Mesothelial cell of epicardium (in vitro differentiated cells): ENCODE measurements around the gene ZFYVE28. TPM values are rescaled to one million over a fixed set of nuclear protein-coding genes. Genes with fewer than 3 reads are reported as not detected.

Experiments used
- DNase-seq, 2 experiments: peaks; one replicate each; pipeline ENCODE4 v3.0.0; 2021; ENCODE audit warnings: low spot score in 2 of 2; ENCODE audit not compliant: unreplicated experiment in 2 of 2
- H3K27ac Mint-ChIP-seq: 2 replicates; pipeline ENCODE4 v1.8.0; 2021; ENCODE audit warnings: mixed read lengths
- H3K27me3 Mint-ChIP-seq: 2 replicates; pipeline ENCODE4 v1.8.0; 2021; ENCODE audit warnings: low read depth, mixed read lengths
- H3K36me3 Mint-ChIP-seq: 2 replicates; pipeline ENCODE4 v1.8.0; 2021; ENCODE audit warnings: mixed read lengths
- H3K4me1 Mint-ChIP-seq: 2 replicates; pipeline ENCODE4 v1.8.0; 2021; ENCODE audit warnings: mixed read lengths
- H3K4me3 Mint-ChIP-seq: 2 replicates; pipeline ENCODE4 v1.8.0; 2021; ENCODE audit warnings: mild to moderate bottlenecking, moderate library complexity, mixed read lengths
- H3K9me3 Mint-ChIP-seq: 2 replicates; pipeline ENCODE4 v1.8.0; 2021; ENCODE audit warnings: mixed read lengths
- total RNA-seq: library from RNA; stranded (reverse); gene quantifications from 3 replicates; pipeline ENCODE4 v1.2.1, GENCODE V29; 2021
- TF ChIP-seq, protein P1 (sequence below): fragments of 200-600 bp; sonication (generic); IDR thresholded peaks from one replicate; pipeline ENCODE4 v1.5.0; 2021; ENCODE audit warnings: antibody characterized with exemption; ENCODE audit not compliant: unreplicated experiment

ZFYVE28 gene
- total RNA-seq, 1 donor from 2014 or later, result 0.51 TPM

- Mint-ChIP-seq H3K4me3 (no peak overlapping the region), H3K27me3 (peaks cover 35% of the 10 kb centered on the region), H3K4me1 (peaks cover 3% of the 10 kb centered on the region), H3K9me3 (no peaks in the 10 kb centered on the region), H3K36me3 (no peaks in the 10 kb centered on the region), H3K27ac (no peak overlapping the region)
- DNase-seq, result no peak
- TF ChIP-seq, protein P1, sequence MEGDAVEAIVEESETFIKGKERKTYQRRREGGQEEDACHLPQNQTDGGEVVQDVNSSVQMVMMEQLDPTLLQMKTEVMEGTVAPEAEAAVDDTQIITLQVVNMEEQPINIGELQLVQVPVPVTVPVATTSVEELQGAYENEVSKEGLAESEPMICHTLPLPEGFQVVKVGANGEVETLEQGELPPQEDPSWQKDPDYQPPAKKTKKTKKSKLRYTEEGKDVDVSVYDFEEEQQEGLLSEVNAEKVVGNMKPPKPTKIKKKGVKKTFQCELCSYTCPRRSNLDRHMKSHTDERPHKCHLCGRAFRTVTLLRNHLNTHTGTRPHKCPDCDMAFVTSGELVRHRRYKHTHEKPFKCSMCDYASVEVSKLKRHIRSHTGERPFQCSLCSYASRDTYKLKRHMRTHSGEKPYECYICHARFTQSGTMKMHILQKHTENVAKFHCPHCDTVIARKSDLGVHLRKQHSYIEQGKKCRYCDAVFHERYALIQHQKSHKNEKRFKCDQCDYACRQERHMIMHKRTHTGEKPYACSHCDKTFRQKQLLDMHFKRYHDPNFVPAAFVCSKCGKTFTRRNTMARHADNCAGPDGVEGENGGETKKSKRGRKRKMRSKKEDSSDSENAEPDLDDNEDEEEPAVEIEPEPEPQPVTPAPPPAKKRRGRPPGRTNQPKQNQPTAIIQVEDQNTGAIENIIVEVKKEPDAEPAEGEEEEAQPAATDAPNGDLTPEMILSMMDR, result no peak
Observed at GRCh38 chr4:2407991-2408342, 10.5 kb downstream of the ZFYVE28 start.

- no peak overlapping the region for H3K27ac Mint-ChIP-seq
- no peak overlapping the region for H3K4me3 Mint-ChIP-seq
- H3K36me3 Mint-ChIP-seq, result no peaks in the 10 kb centered on the region
- H3K9me3 Mint-ChIP-seq, result no peaks in the 10 kb centered on the region
- H3K27me3 Mint-ChIP-seq, result peaks cover 27% of the 10 kb centered on the region
- no peak for DNase-seq
- TF ChIP-seq, protein P1, result no peak
- H3K4me1 Mint-ChIP-seq, result peaks cover 8% of the 10 kb centered on the region
Observed at GRCh38 chr4:2406920-2407319, 11.5 kb downstream of the ZFYVE28 start.

DNA sequence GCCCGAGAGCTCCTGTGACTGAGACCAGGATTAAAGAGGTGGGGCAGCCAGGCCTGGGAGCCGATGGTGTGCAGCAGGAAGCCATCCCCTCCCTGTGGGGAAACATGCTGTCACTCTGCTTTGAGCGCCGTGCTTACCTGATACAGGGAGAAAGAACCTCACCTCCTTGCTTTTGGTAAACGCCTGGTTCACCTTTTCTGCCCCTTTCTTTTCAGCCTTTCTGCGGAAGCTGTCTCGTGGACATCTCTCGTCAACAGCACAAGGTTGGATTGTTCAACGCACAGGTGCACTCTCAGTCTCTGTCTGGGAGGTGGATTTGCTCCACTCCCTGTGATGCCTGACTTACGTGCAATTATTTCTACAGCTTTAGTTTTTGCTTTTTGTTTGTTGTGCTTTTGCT, 12.0 kb downstream of the ZFYVE28 start:
- Mint-ChIP-seq H3K27ac (no peak overlapping the region), H3K4me1 (peaks cover 11% of the 10 kb centered on the region), H3K27me3 (peaks cover 24% of the 10 kb centered on the region), H3K9me3 (no peaks in the 10 kb centered on the region), H3K4me3 (no peak overlapping the region), H3K36me3 (no peaks in the 10 kb centered on the region)
- no peak for DNase-seq
- TF ChIP-seq, protein P1, result no peak

GRCh38 chr4:2402941-2403340, 15.5 kb downstream of the ZFYVE28 start:
- Mint-ChIP-seq H3K36me3 (no peaks in the 10 kb centered on the region), H3K9me3 (no peaks in the 10 kb centered on the region), H3K4me1 (peaks cover 11% of the 10 kb centered on the region), H3K4me3 (no peak overlapping the region), H3K27me3 (peaks cover 18% of the 10 kb centered on the region), H3K27ac (no peak overlapping the region)
- DNase-seq, result no peak
- TF ChIP-seq, protein P1, result no peak

DNA sequence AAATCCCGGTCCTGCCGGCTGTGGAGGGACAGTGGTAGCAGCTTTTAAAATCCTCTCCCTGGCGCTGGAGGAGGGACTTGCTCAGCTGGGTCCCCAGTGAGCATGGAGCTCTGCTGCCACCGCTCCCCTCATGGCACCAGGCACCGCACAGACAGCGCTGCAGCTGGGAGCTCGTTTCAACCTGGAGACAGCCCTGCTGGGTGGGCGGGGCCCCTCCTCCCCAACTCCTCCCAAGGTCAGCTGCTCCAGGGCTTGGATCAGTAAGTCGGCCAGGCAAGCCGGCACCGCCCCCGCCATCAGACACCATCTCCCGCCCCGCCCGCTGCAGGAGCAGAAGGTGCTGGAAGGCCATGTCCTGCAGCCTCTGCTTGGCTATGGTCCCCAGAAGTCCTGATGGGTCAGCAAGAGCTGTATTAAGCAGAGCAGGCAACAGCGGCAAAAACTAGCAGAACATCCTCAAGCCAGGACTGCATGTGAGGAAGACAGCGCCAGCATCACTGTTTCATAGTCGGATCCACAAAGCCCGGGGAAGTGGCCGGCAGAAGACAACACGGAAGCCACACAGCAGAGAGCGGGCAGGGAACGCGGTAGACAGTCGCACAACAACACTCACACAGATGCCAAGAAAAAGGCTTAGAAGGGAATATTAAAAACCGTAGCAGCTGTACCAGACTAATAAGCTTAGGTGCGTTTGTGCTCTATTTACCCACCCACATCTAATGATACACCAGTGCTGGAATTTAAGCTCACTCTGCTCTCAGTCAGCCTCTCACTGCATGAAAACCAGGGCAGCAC, 16.2 kb downstream of the ZFYVE28 start:
- peak in 1 of 2 experiments; percentile 53 for DNase-seq
- peaks cover 16% of the 10 kb centered on the region for H3K27me3 Mint-ChIP-seq
- peaks cover 11% of the 10 kb centered on the region for H3K4me1 Mint-ChIP-seq
- no peaks in the 10 kb centered on the region for H3K9me3 Mint-ChIP-seq
- TF ChIP-seq, protein P1, result no peak
- H3K4me3 Mint-ChIP-seq, result peak overlapping the region; percentile 65
- no peak overlapping the region for H3K27ac Mint-ChIP-seq
- H3K36me3 Mint-ChIP-seq, result no peaks in the 10 kb centered on the region
